Testis (tissue), 3 donors: ENCODE results near the gene TBX18. TPM values are rescaled to one million over a fixed set of nuclear protein-coding genes. Genes with fewer than 3 reads are reported as not detected.

ENCODE experiments used
- DNase-seq: peaks from one replicate; pipeline ENCODE4 v3.0.0-alpha.2; 2019
- H3K27ac ChIP-seq, 2 donors: fragments of 200-600 bp; sonication (generic); one replicate each; pipeline ENCODE4 v1.5.1; 2019
- H3K27me3 ChIP-seq: fragments of 200-600 bp; sonication (generic); one replicate; pipeline ENCODE4 v1.5.1; 2019
- H3K36me3 ChIP-seq: fragments of 200-600 bp; sonication (generic); one replicate; pipeline ENCODE4 v1.5.1; 2017; ENCODE audit warnings: low read depth; ENCODE audit errors: missing control alignments
- H3K4me1 ChIP-seq: fragments of 200-600 bp; sonication (generic); one replicate; pipeline ENCODE4 v1.5.1; 2019
- H3K4me3 ChIP-seq, 2 donors: fragments of 200-600 bp; sonication (generic); one replicate each; pipeline ENCODE4 v1.5.1; 2017 to 2019
- H3K9me3 ChIP-seq: fragments of 200-600 bp; sonication (generic); one replicate; pipeline ENCODE4 v1.5.1; 2017
- CTCF ChIP-seq, 3 experiments: fragments of 450-650 bp in 2 of 3; fragments of 200-600 bp in 1 of 3; sonication (generic) in 1 of 3; IDR thresholded peaks; one replicate each; pipeline ENCODE4 v1.5.1; 2016 to 2019; ENCODE audit warnings: antibody characterized with exemption in 3 of 3, mild to moderate bottlenecking in 2 of 3, moderate library complexity in 1 of 3
- POLR2A ChIP-seq: fragments of 450-650 bp; IDR thresholded peaks from one replicate; pipeline ENCODE4 v1.6.1; 2017; ENCODE audit warnings: antibody characterized with exemption, mild to moderate bottlenecking, moderate library complexity
- whole genome bisulfite sequencing, 2 donors: methylation state at CpG; one replicate each; pipeline ENCODE4 v1.1.5; 2018; 5-methylcytosine and 5-hydroxymethylcytosine counted together
- intact Hi-C: fragments of 100-400 bp; cut with DNase I; formaldehyde crosslinking; loops from one replicate; pipeline ENCODE4 v1.15.1; 2023; ENCODE audit warnings: low total_unique reads
- polyA plus RNA-seq: library from polyadenylated mRNA; stranded (reverse); fragments of 350-450 nt; fragmentation: Illumina TruSeq; extraction: RNeasy Lipid Tissue Mini Kit (QIAGEN cat#74804); gene quantifications from one replicate; pipeline ENCODE4 v1.2.3, GENCODE V29; 2014; ENCODE audit warnings: low read depth, low replicate concordance; ENCODE audit not compliant: insufficient read depth
- total RNA-seq, 2 donors: library from RNA; depleted of rRNA; stranded (reverse); fragments of >200 nt; gene quantifications; one replicate each; pipeline ENCODE4 v1.2.3, GENCODE V29; 2016

Gene TBX18
- total and polyA plus RNA-seq, 3 donors from 2014 or later, result 3.9 to 10.0 (median 4.6) TPM

GRCh38 chr6:84657025-84657424 is 107.4 kb downstream of the TBX18 start:
- no peak for DNase-seq
- no peak overlapping the region for H3K27ac ChIP-seq
- no peaks in the 10 kb centered on the region for H3K36me3 ChIP-seq
- H3K9me3 ChIP-seq, result no peaks in the 10 kb centered on the region
- H3K27me3 ChIP-seq, result no peaks in the 10 kb centered on the region
- no peak overlapping the region for H3K4me3 ChIP-seq
- 66 to 76% methylated on average over 2 of the region's 2 CpGs for WGBS, 2 donors
- no peak for TF ChIP-seq POLR2A
- TF ChIP-seq CTCF (IDR thresholded peaks at IDR 0.05), result no peak
- intact Hi-C loops, result no loop called here
- no peaks in the 10 kb centered on the region for H3K4me1 ChIP-seq

GRCh38 chr6:84653027-84653551 is 111.3 kb downstream of the TBX18 start:
- no peaks in the 10 kb centered on the region for H3K36me3 ChIP-seq
- WGBS, 2 donors, result 73 to 78% methylated on average over 3 of the region's 3 CpGs
- DNase-seq, result no peak

GRCh38 chr6:84652356-84653026 is 111.9 kb downstream of the TBX18 start:
- Histone ChIP-seq H3K27ac (no peak overlapping the region), H3K36me3 (no peaks in the 10 kb centered on the region), H3K4me3 (no peak overlapping the region), H3K9me3 (no peaks in the 10 kb centered on the region), H3K4me1 (no peaks in the 10 kb centered on the region), H3K27me3 (no peaks in the 10 kb centered on the region)
- TF ChIP-seq POLR2A, result no peak
- no peak for TF ChIP-seq CTCF (IDR thresholded peaks at IDR 0.05)
- DNase-seq, result no peak
- intact Hi-C loops, result no loop called here
- 31 to 43% methylated on average over 3 of the region's 3 CpGs for WGBS, 2 donors

More at GRCh38 chr6:84653027-84653551, 111.3 kb downstream of the TBX18 start:
- Histone ChIP-seq H3K27ac (no peak overlapping the region), H3K27me3 (no peaks in the 10 kb centered on the region), H3K4me3 (no peak overlapping the region), H3K4me1 (no peaks in the 10 kb centered on the region), H3K9me3 (no peaks in the 10 kb centered on the region)
- intact Hi-C loops, result no loop called here
- TF ChIP-seq POLR2A, result no peak
- no peak for TF ChIP-seq CTCF (IDR thresholded peaks at IDR 0.05)

GRCh38 chr6:84651583-84651982 is 112.8 kb downstream of the TBX18 start:
- H3K4me1 ChIP-seq, result no peaks in the 10 kb centered on the region
- H3K9me3 ChIP-seq, result no peaks in the 10 kb centered on the region
- WGBS, 2 donors, result 55 to 77% methylated on average over 1 of the region's 1 CpG
- DNase-seq, result no peak
- no peak overlapping the region for H3K4me3 ChIP-seq
- H3K27ac ChIP-seq, result no peak overlapping the region
- no peaks in the 10 kb centered on the region for H3K36me3 ChIP-seq
- TF ChIP-seq POLR2A (no peak), CTCF (IDR thresholded peaks at IDR 0.05) (no peak)
- intact Hi-C loops, result no loop called here
- H3K27me3 ChIP-seq, result no peaks in the 10 kb centered on the region

GRCh38 chr6:84648444-84648843 is 116.0 kb downstream of the TBX18 start:
- no peaks in the 10 kb centered on the region for H3K4me1 ChIP-seq
- DNase-seq, result no peak
- H3K9me3 ChIP-seq, result no peaks in the 10 kb centered on the region
- no peaks in the 10 kb centered on the region for H3K36me3 ChIP-seq
- TF ChIP-seq CTCF (IDR thresholded peaks at IDR 0.05) (no peak), POLR2A (no peak)
- no peaks in the 10 kb centered on the region for H3K27me3 ChIP-seq
- no peak overlapping the region for H3K4me3 ChIP-seq
- no peak overlapping the region for H3K27ac ChIP-seq
- intact Hi-C loops, result no loop called here
